ENCODE results near the gene SERPINF2. TPM values are rescaled to one million over a fixed set of nuclear protein-coding genes. Genes with fewer than 3 reads are reported as not detected.
A peak's percentile ranks its signal among the peaks of the same experiment; 100 is the strongest.

SERPINF2 gene
- total and polyA plus RNA-seq, 2 donors from 2014 or later, result 30.6 to 209 TPM

GRCh38 chr17:1724351-1724868 is 18.3 kb upstream of the SERPINF2 start, which contains the start of gene WDR81:
Gene WDR81 (plus strand): TSS chr17:1724704. CDS start chr17:1724960, 256 bp downstream.
- H3K4me3 ChIP-seq (ENCODE audit: low read length in 3 of 3), result peak within 1 kb of the TSS; percentile 16 to 58 (median 56)
- H3K27me3 ChIP-seq (ENCODE audit: control insufficient read depth, insufficient read depth, low read length), result no peaks in the 10 kb centered on the region
- FAIRE-seq (no peak), DNase-seq (peak; percentile 87 to 98 (median 91))
- no peak for TF ChIP-seq CTCF (IDR thresholded peaks at IDR 0.05; ENCODE audit: borderline replicate concordance, extremely low read depth, insufficient read depth)
- peak within 1 kb of the TSS; percentile 51 to 67 for H3K27ac ChIP-seq (ENCODE audit: low read depth in 2 of 2, low read length in 2 of 2)
- H3K4me1 ChIP-seq (ENCODE audit: control insufficient read depth in 2 of 3, insufficient read depth in 2 of 3, low read depth in 1 of 3, low read length in 3 of 3), result peaks cover 0 to 27% (median 0%) of the 10 kb centered on the region in 3 donors
- peak within 1 kb of the TSS in 1 of 3 donors; percentile 61 for H3K9ac ChIP-seq (ENCODE audit: low read length in 3 of 3)
- H3K36me3 ChIP-seq (ENCODE audit: control insufficient read depth in 2 of 3, insufficient read depth in 3 of 3, low read length in 3 of 3), result no peaks in the 10 kb centered on the region
- intact Hi-C loops (cut with DNase I), result loop anchor here (10.0 kb wide), 1 partner anchor 50 kb away; no protein-coding TSS in a partner anchor
- no peaks in the 10 kb centered on the region for H3K9me3 ChIP-seq (ENCODE audit: control insufficient read depth in 2 of 3, insufficient read depth in 1 of 3, low read length in 3 of 3)

- Histone ChIP-seq H3K9ac (ENCODE audit: low read length in 3 of 3) (peak overlapping the region in 1 of 3 donors; percentile 12), H3K27ac (ENCODE audit: low read depth in 2 of 2, low read length in 2 of 2) (peak overlapping the region in 1 of 2 donors; percentile 43), H3K9me3 (ENCODE audit: control insufficient read depth in 2 of 3, insufficient read depth in 1 of 3, low read length in 3 of 3) (no peaks in the 10 kb centered on the region), H3K27me3 (ENCODE audit: control insufficient read depth, insufficient read depth, low read length) (no peaks in the 10 kb centered on the region), H3K4me1 (ENCODE audit: control insufficient read depth in 2 of 3, insufficient read depth in 2 of 3, low read depth in 1 of 3, low read length in 3 of 3) (peaks cover 0 to 27% (median 0%) of the 10 kb centered on the region in 3 donors), H3K4me3 (ENCODE audit: low read length in 3 of 3) (peak overlapping the region; percentile 7 to 58 (median 56)), H3K36me3 (ENCODE audit: control insufficient read depth in 2 of 3, insufficient read depth in 3 of 3, low read length in 3 of 3) (no peaks in the 10 kb centered on the region)
- intact Hi-C loops (cut with DNase I), result loop anchor here (10.0 kb wide), 1 partner anchor 50 kb away; no protein-coding TSS in a partner anchor
- FAIRE-seq (no peak), DNase-seq (peak in 4 of 5 donors; percentile 26 to 81 (median 46))
- no peak for TF ChIP-seq CTCF (IDR thresholded peaks at IDR 0.05; ENCODE audit: borderline replicate concordance, extremely low read depth, insufficient read depth)
Observed at GRCh38 chr17:1724869-1725641, 17.6 kb upstream of the SERPINF2 start.

- DNase-seq (peak in 2 of 5 donors; percentile 36 to 70), FAIRE-seq (no peak)
- Histone ChIP-seq H3K27me3 (ENCODE audit: control insufficient read depth, insufficient read depth, low read length) (no peaks in the 10 kb centered on the region), H3K27ac (ENCODE audit: low read depth in 2 of 2, low read length in 2 of 2) (no peak overlapping the region), H3K36me3 (ENCODE audit: control insufficient read depth in 2 of 3, insufficient read depth in 3 of 3, low read length in 3 of 3) (no peaks in the 10 kb centered on the region), H3K9me3 (ENCODE audit: control insufficient read depth in 2 of 3, insufficient read depth in 1 of 3, low read length in 3 of 3) (no peaks in the 10 kb centered on the region), H3K9ac (ENCODE audit: low read length in 3 of 3) (no peak overlapping the region), H3K4me1 (ENCODE audit: control insufficient read depth in 2 of 3, insufficient read depth in 2 of 3, low read depth in 1 of 3, low read length in 3 of 3) (peaks cover 0 to 29% (median 0%) of the 10 kb centered on the region in 3 donors), H3K4me3 (ENCODE audit: low read length in 3 of 3) (peak overlapping the region in 2 of 3 donors; percentile 56 to 58)
- intact Hi-C loops (cut with DNase I), result loop anchor here (10.0 kb wide), 1 partner anchor 49 kb away; no protein-coding TSS in a partner anchor
- no peak for TF ChIP-seq CTCF (IDR thresholded peaks at IDR 0.05; ENCODE audit: borderline replicate concordance, extremely low read depth, insufficient read depth)
Observed at GRCh38 chr17:1725642-1726511, 16.8 kb upstream of the SERPINF2 start.

All from kidney (tissue), 14 donors.